HepG2 (cell line): ENCODE measurements around the gene MORC3. TPM values are rescaled to one million over a fixed set of nuclear protein-coding genes. Genes with fewer than 3 reads are reported as not detected.

Experiments used
- ATF7-NPFF ChIP-seq: sonication (generic); formaldehyde crosslinking; IDR thresholded peaks from 2 replicates; pipeline ENCODE4 v1.8.1; 2023; ENCODE audit warnings: mild to moderate bottlenecking, low read depth, missing genetic modification reagents, moderate library complexity
- CC2D1A ChIP-seq: sonication (generic); formaldehyde crosslinking; IDR thresholded peaks from 2 replicates; pipeline ENCODE4 v1.8.1; 2023; ENCODE audit warnings: mild to moderate bottlenecking, missing genetic modification reagents
- CENPT ChIP-seq: sonication (generic); formaldehyde crosslinking; IDR thresholded peaks from 2 replicates; pipeline ENCODE4 v1.8.0; 2022; ENCODE audit warnings: low read depth, mild to moderate bottlenecking, moderate library complexity, missing genetic modification reagents
- CSRNP1 ChIP-seq: sonication (generic); formaldehyde crosslinking; IDR thresholded peaks from 2 replicates; pipeline ENCODE4 v1.8.1; 2023; ENCODE audit warnings: mild to moderate bottlenecking, missing genetic modification reagents
- DPF2 ChIP-seq: sonication (generic); formaldehyde crosslinking; IDR thresholded peaks from 2 replicates; pipeline ENCODE4 v1.4.0; 2020; ENCODE audit warnings: mild to moderate bottlenecking, low read depth, missing genetic modification reagents, borderline replicate concordance
- DRAP1 ChIP-seq: IDR thresholded peaks from 2 replicates; pipeline ENCODE4 v1.6.1; 2016; ENCODE audit warnings: missing genetic modification reagents, missing compliant biosample characterization
- E2F2 ChIP-seq: sonication (generic); formaldehyde crosslinking; IDR thresholded peaks from 2 replicates; pipeline ENCODE4 v1.4.0; 2020; ENCODE audit warnings: missing genetic modification reagents, borderline replicate concordance
- FOXP1 ChIP-seq, 2 experiments: fragments of 450-650 bp in 1 of 2; IDR thresholded peaks; 2 replicates each; pipeline ENCODE4 v1.6.1; 2017 to 2018; ENCODE audit warnings: antibody characterized with exemption in 1 of 2
- GABPA ChIP-seq, 2 experiments: IDR thresholded peaks; 2 replicates each; pipeline ENCODE4 v1.6.1; 2011 to 2016; ENCODE audit warnings: low read depth in 2 of 2, low read length in 1 of 2, missing biosample characterization in 1 of 2, missing genetic modification characterization in 1 of 2
- HNRNPLL ChIP-seq: fragments of 200-400 bp; formaldehyde crosslinking; IDR thresholded peaks from 2 replicates; pipeline ENCODE4 v1.6.1; 2017; ENCODE audit warnings: mild to moderate bottlenecking, low read depth, low read length; ENCODE audit not compliant: poor library complexity, severe bottlenecking
- KDM1A ChIP-seq: IDR thresholded peaks from 2 replicates; pipeline ENCODE4 v1.6.1; 2016; ENCODE audit warnings: missing compliant biosample characterization
- KDM2A ChIP-seq: sonication (generic); formaldehyde crosslinking; IDR thresholded peaks from 2 replicates; pipeline ENCODE4 v1.4.0; 2020; ENCODE audit warnings: low read depth, missing genetic modification reagents, borderline replicate concordance
- MAFG ChIP-seq: sonication (generic); formaldehyde crosslinking; IDR thresholded peaks from 2 replicates; pipeline ENCODE4 v1.5.1; 2020; ENCODE audit warnings: mild to moderate bottlenecking, missing genetic modification reagents
- MAZ ChIP-seq, 2 experiments: sonication (generic) in 1 of 2; formaldehyde crosslinking in 1 of 2; IDR thresholded peaks; 2 replicates each; pipeline versions ENCODE4 v1.5.0 to v1.6.1; 2012 to 2020; ENCODE audit warnings: low read depth in 2 of 2, mild to moderate bottlenecking in 2 of 2, borderline replicate concordance in 1 of 2, improper control_type of control experiment in 1 of 2, low read length in 1 of 2, missing genetic modification reagents in 1 of 2, moderate library complexity in 1 of 2
- PHF8 ChIP-seq: sonication (generic); formaldehyde crosslinking; IDR thresholded peaks from 2 replicates; pipeline ENCODE4 v1.5.0; 2020; ENCODE audit warnings: missing genetic modification reagents
- POLR2A ChIP-seq, 2 experiments: IDR thresholded peaks; 2 replicates each; pipeline ENCODE4 v1.6.1; 2011; ENCODE audit warnings: low read depth in 2 of 2, low read length in 2 of 2, mild to moderate bottlenecking in 1 of 2, moderate library complexity in 1 of 2; ENCODE audit not compliant: insufficient read depth in 1 of 2
- POLR2AphosphoS5 ChIP-seq: IDR thresholded peaks from 2 replicates; pipeline ENCODE4 v1.6.1; 2012; ENCODE audit warnings: low read depth, low read length
- RNF2 ChIP-seq: fragments of 450-650 bp; conservative IDR thresholded peaks from 2 replicates; pipeline ENCODE4 v1.6.1; 2016; ENCODE audit warnings: low read depth
- SP4 ChIP-seq: sonication (generic); formaldehyde crosslinking; IDR thresholded peaks from 2 replicates; pipeline ENCODE4 v1.8.1; 2023; ENCODE audit warnings: mild to moderate bottlenecking, missing genetic modification reagents
- TFDP2 ChIP-seq: sonication (generic); formaldehyde crosslinking; IDR thresholded peaks from 2 replicates; pipeline ENCODE4 v1.4.0; 2020; ENCODE audit warnings: missing genetic modification reagents
- YY1 ChIP-seq: IDR thresholded peaks from 2 replicates; pipeline ENCODE4 v1.6.1; 2011; ENCODE audit warnings: low read length, low read depth, moderate library complexity, mild to moderate bottlenecking; ENCODE audit not compliant: insufficient read depth, insufficient replicate concordance
- ZFY ChIP-seq: sonication (generic); formaldehyde crosslinking; IDR thresholded peaks from 2 replicates; pipeline ENCODE4 v1.4.0; 2020; ENCODE audit warnings: missing genetic modification reagents
- ZNF768 ChIP-seq: sonication (generic); formaldehyde crosslinking; IDR thresholded peaks from 2 replicates; pipeline ENCODE4 v1.4.0; 2020; ENCODE audit warnings: missing genetic modification reagents
- ZNF839 ChIP-seq: sonication (generic); formaldehyde crosslinking; IDR thresholded peaks from 2 replicates; pipeline ENCODE4 v1.4.0; 2020; ENCODE audit warnings: missing genetic modification reagents, mild to moderate bottlenecking, borderline replicate concordance
- polyA plus RNA-seq, 8 experiments: library from polyadenylated mRNA; depleted of rRNA in 3 of 8; stranded (reverse) in 7 of 8; unstranded in 1 of 8; fragments of >200 nt; fragmentation: Illumina TruSeq in 4 of 8; extraction: Trizol in 4 of 8; gene quantifications; 2 replicates each; pipeline versions ENCODE4 v1.2.1 to v1.2.3, GENCODE V29; 2011 to 2016; ENCODE audit warnings: low read depth in 4 of 8, missing spikeins in 1 of 8, mixed read lengths in 1 of 8; ENCODE audit not compliant: insufficient read depth in 1 of 8
- total RNA-seq, 5 experiments: library from RNA; depleted of rRNA; stranded (reverse); fragments of >200 nt; fragmentation: Illumina TruSeq; extraction: Trizol; gene quantifications; 2 replicates each; pipeline ENCODE4 v1.2.3, GENCODE V29; 2016; ENCODE audit warnings: low read depth in 1 of 5

MORC3 gene
- total and polyA plus RNA-seq, 2 of the 13 experiments (the other 11 are each of a cell fraction or from before 2014, with no cell fraction given), result 12.9 to 19.5 TPM

- no peak for TF ChIP-seq DPF2
- peak; percentile 52 for TF ChIP-seq PHF8 (CRISPR knock-in tag)
- no peak for TF ChIP-seq CC2D1A (CRISPR knock-in tag)
- TF ChIP-seq GABPA (IDR thresholded peaks at IDR 0.05; ENCODE audit: low read depth, low read length), result peak; percentile 17; the same call in 1 of the 2 replicates
- TF ChIP-seq GABPA (CRISPR knock-in tag; IDR thresholded peaks at IDR 0.05; ENCODE audit: low read depth), result no peak
- TF ChIP-seq RNF2, result no peak
- TF ChIP-seq MAFG (CRISPR knock-in tag), result no peak
- TF ChIP-seq KDM1A (CRISPR knock-in tag), result no peak
- peak; percentile 91 for TF ChIP-seq SP4
- peak; percentile 58 for TF ChIP-seq KDM2A (CRISPR knock-in tag)
- TF ChIP-seq ZNF839 (CRISPR knock-in tag), result no peak
- TF ChIP-seq CSRNP1 (CRISPR knock-in tag), result 0 out of 2 replicates have a peak, but pooled peaks have one; percentile 10
- peak; percentile 58; the same call in 1 of the 2 replicates for TF ChIP-seq ZNF768 (CRISPR knock-in tag)
- TF ChIP-seq POLR2AphosphoS5, result peak; percentile 52
- peak; percentile 50 for TF ChIP-seq HNRNPLL
- peak; percentile 73 for TF ChIP-seq ZFY
- peak; percentile 12 for TF ChIP-seq YY1
- 0 out of 2 replicates have a peak, but pooled peaks have one; percentile 53 for TF ChIP-seq MAZ (IDR thresholded peaks at IDR 0.05; ENCODE audit: borderline replicate concordance, low read depth, low read length)
- TF ChIP-seq MAZ (CRISPR knock-in tag; IDR thresholded peaks at IDR 0.05; ENCODE audit: low read depth), result no peak; the same call in 1 of the 2 replicates
- peak; percentile 95 for TF ChIP-seq TFDP2 (CRISPR knock-in tag)
- peak; percentile 26; the same call in 1 of the 2 replicates for TF ChIP-seq E2F2 (CRISPR knock-in tag)
- no peak for TF ChIP-seq ATF7-NPFF
- no peak for TF ChIP-seq CENPT
- TF ChIP-seq POLR2A (IDR thresholded peaks at IDR 0.05; ENCODE audit: insufficient read depth in 1 of 2, low read depth in 2 of 2, low read length in 2 of 2), result peak; percentile 68 to 78
- no peak for TF ChIP-seq FOXP1 (IDR thresholded peaks at IDR 0.05)
- TF ChIP-seq FOXP1 (CRISPR knock-in tag; IDR thresholded peaks at IDR 0.05), result no peak
- TF ChIP-seq DRAP1 (CRISPR knock-in tag), result peak; percentile 94
- TF ChIP-seq, all 625 proteins: peak for 47
Observed at GRCh38 chr21:36385233-36386030, 65.4 kb downstream of the MORC3 start, which contains the start of gene CHAF1B (continued).
